ACC112 (cell line): Measurements from ENCODE around the gene MRNIP.
"Not testable (repeated sequence)": the region's sequence is repeated elsewhere in the genome, so short reads cannot be mapped to it uniquely, and the experiment has no call there.

Source experiments
- H2AFZ ChIP-seq: fragments of 200-600 bp; sonication (generic); one replicate; pipeline ENCODE4 v1.6.0; 2017; ENCODE audit warnings: antibody characterized with exemption, low read length; ENCODE audit not compliant: unreplicated experiment
- H3K27ac ChIP-seq: fragments of 200-600 bp; sonication (generic); 2 replicates; pipeline ENCODE4 v1.5.1; 2014; ENCODE audit warnings: low read depth, mild to moderate bottlenecking, antibody characterized with exemption, low read length, moderate library complexity
- H3K27me3 ChIP-seq: fragments of 200-600 bp; sonication (generic); 2 replicates; pipeline ENCODE4 v1.6.1; 2014; ENCODE audit warnings: mild to moderate bottlenecking, antibody characterized with exemption, low read length, moderate library complexity, mixed read lengths; ENCODE audit not compliant: insufficient read depth
- H3K36me3 ChIP-seq: fragments of 200-600 bp; sonication (generic); 2 replicates; pipeline ENCODE4 v1.6.1; 2016; ENCODE audit warnings: mild to moderate bottlenecking, antibody characterized with exemption, low read length, moderate library complexity, mixed read lengths; ENCODE audit not compliant: insufficient read depth
- H3K4me1 ChIP-seq: fragments of 200-600 bp; sonication (generic); one replicate; pipeline ENCODE4 v1.6.1; 2016; ENCODE audit warnings: low read length, mixed read lengths; ENCODE audit not compliant: insufficient read depth, unreplicated experiment, control insufficient read depth
- H3K4me3 ChIP-seq: fragments of 200-600 bp; sonication (generic); 2 replicates; pipeline ENCODE4 v1.5.1; 2014; ENCODE audit warnings: mild to moderate bottlenecking, low read depth, low read length
- H3K79me2 ChIP-seq: fragments of 200-600 bp; sonication (generic); one replicate; pipeline ENCODE4 v1.6.0; 2016; ENCODE audit warnings: low read length; ENCODE audit not compliant: control insufficient read depth, unreplicated experiment, insufficient read depth

Gene MRNIP

DNA sequence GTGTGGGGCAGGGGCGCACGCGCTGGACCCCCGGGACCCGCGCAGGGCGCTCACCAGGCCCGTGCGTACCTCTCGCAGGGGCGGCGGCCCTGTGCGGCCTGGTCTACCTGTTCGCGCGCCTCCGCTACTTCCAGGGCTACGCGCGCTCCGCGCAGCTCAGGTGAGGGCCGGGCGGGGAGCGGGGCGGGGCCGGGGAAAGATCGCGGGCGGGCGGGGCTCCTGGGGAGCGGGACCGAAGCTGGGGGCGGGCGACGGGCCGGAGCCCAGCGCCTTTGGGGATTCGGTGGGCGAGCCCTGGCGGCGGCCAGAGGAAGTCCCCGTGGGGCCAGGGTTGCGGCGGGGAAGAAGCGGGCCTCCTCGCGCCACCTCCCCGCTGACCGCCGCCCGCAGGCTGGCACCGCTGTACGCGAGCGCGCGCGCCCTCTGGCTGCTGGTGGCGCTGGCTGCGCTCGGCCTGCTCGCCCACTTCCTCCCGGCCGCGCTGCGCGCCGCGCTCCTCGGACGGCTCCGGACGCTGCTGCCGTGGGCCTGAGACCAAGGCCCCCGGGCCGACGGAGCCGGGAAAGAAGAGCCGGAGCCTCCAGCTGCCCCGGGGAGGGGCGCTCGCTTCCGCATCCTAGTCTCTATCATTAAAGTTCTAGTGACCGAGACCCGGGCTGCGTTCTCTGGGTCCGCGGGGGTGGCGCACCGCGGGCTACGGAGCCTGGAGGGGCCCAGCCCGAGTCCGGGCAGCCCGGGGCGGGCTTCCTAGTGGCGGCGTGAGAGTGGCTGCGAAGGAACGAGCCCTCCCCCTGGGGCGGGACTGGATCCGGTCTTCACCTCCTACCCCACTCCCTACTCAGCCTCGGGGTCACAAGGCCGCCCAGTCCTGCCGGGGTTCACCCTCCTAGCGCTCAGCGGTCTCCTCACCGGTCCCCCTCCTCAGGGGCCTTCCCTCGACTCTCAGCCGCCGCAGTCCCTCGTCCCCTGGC, 62.5 kb downstream of the MRNIP start:
- Histone ChIP-seq H3K27ac (no peak overlapping the region; the same call in 1 of the 2 replicates), H2AFZ (no peak overlapping the region), H3K4me3 (peak overlapping the region; percentile 74), H3K79me2 (no peaks in the 10 kb centered on the region), H3K36me3 (peaks cover 11% of the 10 kb centered on the region; the same call in 1 of the 2 replicates), H3K27me3 (no peaks in the 10 kb centered on the region), H3K4me1 (peaks cover 6% of the 10 kb centered on the region)

DNA sequence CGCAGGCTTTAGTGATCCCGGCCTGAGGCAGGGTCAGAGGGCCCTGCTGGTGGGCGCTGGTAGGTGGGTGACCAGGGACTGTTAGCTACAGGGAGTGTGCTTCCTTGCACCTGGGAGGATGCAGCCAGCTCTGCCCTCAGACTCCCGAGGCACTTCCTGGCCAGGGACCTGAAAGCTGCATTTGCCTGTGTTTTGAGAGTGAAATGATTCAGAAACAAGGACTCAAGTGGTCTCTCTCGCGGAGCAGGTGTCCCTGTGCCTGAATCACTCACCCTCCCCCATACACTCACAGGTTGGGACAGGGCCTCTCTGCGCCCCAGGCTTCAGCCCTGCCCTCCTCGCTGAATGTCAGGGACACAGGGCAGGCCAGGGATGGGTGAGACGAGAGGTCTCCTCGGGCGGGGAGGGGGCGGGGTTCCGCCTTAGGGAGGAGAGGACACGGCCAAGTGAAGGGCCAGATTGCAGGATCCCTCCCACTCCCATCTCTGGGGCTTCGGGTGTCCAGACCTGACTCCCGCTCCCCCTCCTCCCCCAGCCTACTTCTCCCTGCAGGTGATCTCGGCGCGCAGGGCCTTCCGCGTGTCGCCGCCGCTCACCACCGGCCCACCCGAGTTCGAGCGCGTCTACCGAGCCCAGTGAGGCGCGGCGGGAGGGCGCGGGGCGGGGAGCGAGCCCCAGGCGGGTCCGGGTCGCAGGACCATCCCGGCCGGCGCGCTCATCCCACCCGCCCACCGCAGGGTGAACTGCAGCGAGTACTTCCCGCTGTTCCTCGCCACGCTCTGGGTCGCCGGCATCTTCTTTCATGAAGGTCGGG, 63.4 kb downstream of the MRNIP start:
- Histone ChIP-seq H3K27me3 (no peaks in the 10 kb centered on the region), H3K4me3 (peak overlapping the region; percentile 74), H3K27ac (no peak overlapping the region), H3K4me1 (peaks cover 6% of the 10 kb centered on the region), H2AFZ (no peak overlapping the region), H3K79me2 (no peaks in the 10 kb centered on the region), H3K36me3 (peaks cover 7% of the 10 kb centered on the region; the same call in 1 of the 2 replicates)

DNA sequence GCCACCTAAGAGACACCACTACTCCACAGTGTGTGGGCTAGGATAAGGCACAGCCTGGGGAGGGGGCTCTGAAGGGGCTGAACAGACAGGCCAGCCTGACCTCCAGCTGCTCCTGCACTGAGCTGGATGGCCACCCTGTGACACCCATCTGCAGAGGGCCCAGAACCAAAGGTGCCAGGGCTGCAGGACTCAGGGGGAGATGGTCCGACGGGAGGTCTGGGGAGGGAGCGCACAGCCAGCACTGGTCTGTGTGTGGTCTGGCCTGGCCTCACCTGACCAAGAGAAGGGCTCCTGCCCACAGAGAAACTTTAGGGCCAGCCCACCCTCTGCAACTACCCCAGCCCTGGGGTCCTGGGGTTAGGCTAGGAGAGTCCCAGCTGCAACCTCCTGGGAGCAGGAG, 64.0 kb downstream of the MRNIP start:
- Histone ChIP-seq H3K4me3 (no peak overlapping the region), H3K79me2 (no peaks in the 10 kb centered on the region), H3K4me1 (peaks cover 6% of the 10 kb centered on the region), H2AFZ (no peak overlapping the region), H3K27me3 (no peaks in the 10 kb centered on the region), H3K27ac (no peak overlapping the region), H3K36me3 (peaks cover 7% of the 10 kb centered on the region; the same call in 1 of the 2 replicates)

DNA sequence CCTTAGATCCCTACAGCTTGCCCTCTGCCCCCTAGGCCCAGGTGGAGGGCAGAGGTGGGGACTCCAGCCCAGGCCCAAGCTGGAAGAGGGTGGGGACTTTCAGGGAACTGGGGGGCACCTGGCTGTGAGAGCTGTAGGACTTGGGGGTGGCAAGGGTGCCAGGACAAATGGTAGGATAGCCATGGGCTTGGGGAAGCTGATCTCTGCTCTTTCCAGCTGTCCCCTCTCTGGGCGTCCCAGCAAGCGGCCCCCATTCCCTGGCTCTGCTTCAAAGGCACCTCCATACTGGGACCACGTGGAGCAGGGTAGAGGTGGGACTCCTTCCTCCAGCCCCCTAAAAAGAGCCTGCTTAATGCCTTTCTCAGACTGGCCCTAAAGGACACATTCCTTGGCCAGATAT, 64.4 kb downstream of the MRNIP start:
- Histone ChIP-seq H3K27ac (no peak overlapping the region), H3K4me3 (no peak overlapping the region), H2AFZ (no peak overlapping the region), H3K4me1 (peaks cover 6% of the 10 kb centered on the region), H3K27me3 (no peaks in the 10 kb centered on the region), H3K36me3 (peaks cover 3% of the 10 kb centered on the region; the same call in 1 of the 2 replicates), H3K79me2 (no peaks in the 10 kb centered on the region)

DNA sequence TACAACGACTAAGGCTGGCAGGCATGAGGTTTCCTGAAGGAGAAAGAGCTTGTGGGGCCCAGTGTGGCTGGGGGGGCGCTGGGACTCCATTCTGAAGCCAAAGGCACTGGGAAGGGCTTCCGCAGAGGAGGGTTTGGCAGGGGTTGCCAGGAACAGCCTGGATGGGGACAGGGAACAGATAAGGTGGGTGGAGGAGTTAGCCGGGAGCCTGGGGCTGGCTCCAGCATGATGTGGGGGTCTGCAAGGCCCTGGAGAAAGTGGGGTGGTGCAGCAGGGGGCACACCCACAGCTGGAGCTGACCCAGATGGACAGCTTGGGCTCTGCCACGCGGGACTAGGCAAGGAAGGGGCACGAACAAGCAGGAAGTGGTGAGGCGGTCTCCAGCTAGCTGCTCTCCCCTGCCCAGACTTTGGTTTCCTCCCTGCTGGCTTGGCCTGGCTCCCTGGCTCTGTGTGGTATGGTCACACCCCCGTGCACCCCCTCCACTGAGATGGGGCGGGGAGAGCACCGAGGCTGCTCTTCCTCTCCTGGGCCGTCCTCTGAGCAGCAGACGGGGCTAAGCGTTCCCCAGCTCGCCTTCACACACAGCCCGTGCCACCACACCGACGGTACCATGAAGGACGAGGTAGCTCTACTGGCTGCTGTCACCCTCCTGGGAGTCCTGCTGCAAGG, 65.0 kb downstream of the MRNIP start, which contains the start of gene LTC4S:
TSS of gene LTC4S (plus strand) at position 519 of the 672 bp plus-strand sequence. CDS start at position 614, 95 bp downstream.
- Histone ChIP-seq H3K4me1 (peaks cover 6% of the 10 kb centered on the region), H3K27me3 (no peaks in the 10 kb centered on the region), H3K4me3 (no peak within 1 kb of the TSS), H3K36me3 (no peaks in the 10 kb centered on the region), H2AFZ (no peak within 1 kb of the TSS), H3K79me2 (no peaks in the 10 kb centered on the region), H3K27ac (no peak within 1 kb of the TSS)

DNA sequence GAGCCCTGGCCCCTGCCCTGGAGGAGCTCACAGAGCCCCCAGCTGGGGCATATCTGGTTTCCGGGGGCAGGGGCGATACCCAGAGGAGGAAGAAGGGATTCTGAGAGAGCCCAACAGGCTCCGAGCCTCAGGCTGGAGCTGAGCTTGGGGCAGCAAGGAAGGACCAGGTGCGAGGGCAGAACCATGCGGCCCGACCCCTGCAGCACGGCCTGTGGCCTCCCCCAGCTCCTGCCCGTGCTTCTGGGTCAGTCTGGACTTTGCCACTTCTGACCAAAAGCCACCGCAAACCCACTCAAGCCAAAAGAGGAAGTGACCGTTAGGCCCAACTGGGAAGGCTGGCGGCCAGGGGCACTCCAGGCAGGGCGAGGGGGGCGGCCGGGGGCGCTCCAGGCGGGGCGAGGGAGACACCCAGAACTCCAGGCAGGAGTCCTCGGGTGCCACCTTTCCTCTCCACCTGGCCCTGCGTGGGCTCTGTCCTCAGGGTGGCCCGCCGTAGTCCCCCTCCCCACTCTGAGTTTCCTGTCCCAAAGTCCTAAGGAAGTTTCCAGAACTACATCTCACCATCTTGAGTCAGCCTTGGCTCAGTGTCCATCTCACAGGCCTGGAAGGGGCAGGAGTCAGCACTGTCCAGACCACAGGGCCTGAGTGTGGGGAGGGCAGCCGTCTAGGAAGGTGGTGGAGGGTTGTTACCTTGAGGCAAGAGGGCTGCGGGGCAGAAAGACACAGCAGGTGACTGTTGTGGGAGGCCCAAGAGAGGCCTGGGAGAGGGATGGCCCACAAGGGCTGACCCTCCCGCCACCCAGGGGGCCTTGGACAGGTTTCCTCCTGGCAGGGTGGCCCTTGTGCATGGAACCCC, 65.8 kb downstream of the MRNIP start:
- H2AFZ ChIP-seq, result no peak overlapping the region

DNA sequence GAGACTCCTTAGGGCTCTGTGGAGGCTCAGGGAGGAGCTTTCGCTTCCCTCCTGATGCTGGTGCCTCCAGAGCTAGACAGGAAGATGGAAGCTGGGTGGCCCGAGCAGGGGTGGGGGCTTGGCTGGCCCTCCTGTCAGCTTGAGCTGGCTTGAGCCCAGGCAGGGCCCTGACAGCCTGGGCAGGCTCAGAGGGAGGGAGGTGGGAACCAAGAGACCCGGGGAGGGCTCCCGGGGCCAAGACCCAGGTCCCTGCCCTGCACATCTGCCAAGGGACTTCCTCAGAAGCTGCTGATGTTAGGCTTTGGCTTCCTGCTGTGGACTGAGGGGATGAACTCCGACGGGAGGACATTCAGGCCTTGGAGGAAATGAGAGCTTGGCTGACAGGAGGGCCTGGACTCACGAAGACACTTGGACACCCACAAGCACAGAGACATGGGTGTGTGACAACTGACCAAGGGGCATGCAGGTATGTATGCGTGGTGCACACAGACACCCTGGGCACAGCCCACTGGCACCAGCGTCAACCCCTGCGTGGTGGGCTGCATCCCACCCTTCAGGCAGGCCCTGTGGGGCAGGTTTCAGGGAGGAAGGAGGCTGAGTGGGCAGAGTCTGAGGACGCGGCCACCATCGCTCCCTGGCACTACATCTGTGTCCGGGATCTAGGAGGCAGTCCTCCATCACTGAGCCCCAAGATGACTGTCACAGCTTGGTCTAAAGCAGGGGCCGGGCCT, 66.6 kb downstream of the MRNIP start:
- Histone ChIP-seq H3K79me2 (no peaks in the 10 kb centered on the region), H3K4me1 (peaks cover 6% of the 10 kb centered on the region), H3K27me3 (no peaks in the 10 kb centered on the region), H3K36me3 (no peaks in the 10 kb centered on the region), H2AFZ (no peak overlapping the region), H3K4me3 (no peak overlapping the region), H3K27ac (no peak overlapping the region)

More for the DNA sequence above, 65.8 kb downstream of the MRNIP start:
- Histone ChIP-seq H3K27me3 (no peaks in the 10 kb centered on the region), H3K27ac (no peak overlapping the region), H3K4me1 (peaks cover 6% of the 10 kb centered on the region), H3K36me3 (no peaks in the 10 kb centered on the region), H3K4me3 (no peak overlapping the region), H3K79me2 (no peaks in the 10 kb centered on the region)

DNA sequence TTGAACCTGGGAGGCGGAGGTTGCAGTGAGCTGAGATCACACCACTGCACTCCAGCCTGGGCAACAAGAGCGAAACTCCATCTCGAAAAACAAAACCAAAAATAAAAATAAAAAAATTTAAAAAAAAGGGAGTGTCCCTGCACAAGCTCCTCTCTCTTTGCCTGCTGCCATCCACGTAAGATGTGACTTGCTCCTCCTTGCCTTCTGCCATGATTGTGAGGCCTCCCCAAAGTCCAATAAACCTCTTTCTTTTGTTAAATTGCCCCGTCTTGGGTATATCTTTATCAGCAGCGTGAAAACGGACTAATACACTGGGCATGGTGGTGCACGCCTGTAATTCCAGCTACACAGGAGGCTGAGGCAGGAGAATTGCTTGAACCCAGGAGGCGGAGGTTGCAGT, 69.3 kb downstream of the MRNIP start:
- H3K27me3 ChIP-seq, H3K4me3 ChIP-seq, H3K79me2 ChIP-seq, H3K27ac ChIP-seq, H3K4me1 ChIP-seq, H3K36me3 ChIP-seq, H2AFZ ChIP-seq: not testable (repeated sequence)

DNA sequence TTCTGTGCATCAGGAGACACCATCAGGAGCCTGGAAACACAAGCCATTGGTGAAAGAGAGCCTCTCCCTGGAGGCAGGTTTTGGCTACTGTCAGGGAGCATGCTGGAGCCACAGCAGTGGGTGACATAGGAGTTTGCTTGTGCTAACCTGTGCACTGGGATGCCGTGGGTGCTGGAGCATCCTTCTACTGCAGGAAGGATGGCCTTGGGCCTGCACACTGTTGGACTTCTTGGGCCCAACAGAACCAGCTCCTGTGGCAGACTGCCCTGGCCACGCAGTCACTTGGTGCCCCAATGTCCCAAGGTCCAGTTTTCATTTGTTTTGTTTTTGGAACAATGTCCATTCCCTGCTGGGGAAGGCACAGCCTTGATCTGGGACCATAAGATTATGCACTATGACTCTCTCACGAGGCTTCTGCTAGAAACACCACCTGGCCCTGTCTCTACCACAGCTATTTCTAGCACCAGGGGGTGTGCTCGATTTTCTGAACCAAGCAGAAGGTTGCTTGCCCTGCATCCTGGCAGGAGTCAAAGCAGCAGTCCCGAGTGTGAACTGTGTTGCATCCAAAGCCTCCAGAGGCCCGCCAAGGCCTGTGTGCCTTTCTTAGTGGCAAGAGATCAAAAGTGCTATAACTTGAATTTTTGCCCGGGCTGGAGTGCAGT, 70.3 kb downstream of the MRNIP start:
- Histone ChIP-seq H3K27me3 (no peaks in the 10 kb centered on the region), H3K27ac (no peak overlapping the region), H3K36me3 (no peaks in the 10 kb centered on the region), H2AFZ (no peak overlapping the region), H3K79me2 (no peaks in the 10 kb centered on the region), H3K4me1 (no peaks in the 10 kb centered on the region), H3K4me3 (no peak overlapping the region)
